Tibial nerve (tissue), 4 donors: ENCODE results near the gene C19orf73.

Experiments
- CTCF ChIP-seq, 5 experiments: fragments of 200-600 bp in 3 of 5; fragments of 450-650 bp in 2 of 5; sonication (generic) in 3 of 5; IDR thresholded peaks; one replicate each; pipeline ENCODE4 v1.5.1; 2016 to 2019; ENCODE audit warnings: antibody characterized with exemption in 5 of 5, mild to moderate bottlenecking in 3 of 5, moderate library complexity in 2 of 5
- EP300 ChIP-seq, 2 donors: sonication (generic); formaldehyde crosslinking; IDR thresholded peaks; one replicate each; pipeline ENCODE4 v1.6.1; 2017; ENCODE audit warnings: antibody characterized with exemption in 2 of 2, mild to moderate bottlenecking in 1 of 2
- POLR2A ChIP-seq, 2 donors: fragments of 450-650 bp; IDR thresholded peaks; one replicate each; pipeline ENCODE4 v1.6.1; 2017; ENCODE audit warnings: antibody characterized with exemption in 2 of 2, mild to moderate bottlenecking in 2 of 2, moderate library complexity in 2 of 2

GRCh38 chr19:49110567-49110966 is 8.4 kb downstream of the C19orf73 start:
- TF ChIP-seq CTCF (IDR thresholded peaks at IDR 0.05), result no peak
- TF ChIP-seq EP300 (IDR thresholded peaks at IDR 0.05), result no peak
- no peak for TF ChIP-seq POLR2A (IDR thresholded peaks at IDR 0.05)
